Middle frontal gyrus (tissue), 1 donor: Measurements from ENCODE around the gene DPP3.

ENCODE experiments used
- DNase-seq: peaks from one replicate; pipeline ENCODE4 v3.0.0-alpha.2; 2015; ENCODE audit warnings: low spot score; ENCODE audit errors: extremely low spot score

Gene DPP3

DNA sequence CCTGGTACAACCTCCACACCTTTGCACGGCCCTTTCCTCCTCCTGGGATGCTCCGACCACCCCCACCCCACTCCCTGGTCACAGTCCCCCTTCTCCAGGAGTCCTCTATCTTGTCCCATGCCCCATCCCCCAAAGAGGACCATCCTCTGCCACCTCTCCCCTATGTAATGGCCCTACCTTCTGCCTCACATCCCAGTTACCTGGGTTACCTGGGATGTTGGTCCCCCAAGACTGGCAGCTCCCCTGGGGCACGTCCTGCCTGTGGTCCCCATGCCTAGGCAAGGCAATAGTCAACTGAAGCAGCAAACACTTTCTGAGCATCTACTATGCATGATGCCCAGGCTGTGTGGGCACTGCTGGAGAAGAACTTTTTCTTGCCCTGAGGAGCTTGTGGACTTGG, 75.2 kb downstream of the DPP3 start:
- no peak for DNase-seq

DNA sequence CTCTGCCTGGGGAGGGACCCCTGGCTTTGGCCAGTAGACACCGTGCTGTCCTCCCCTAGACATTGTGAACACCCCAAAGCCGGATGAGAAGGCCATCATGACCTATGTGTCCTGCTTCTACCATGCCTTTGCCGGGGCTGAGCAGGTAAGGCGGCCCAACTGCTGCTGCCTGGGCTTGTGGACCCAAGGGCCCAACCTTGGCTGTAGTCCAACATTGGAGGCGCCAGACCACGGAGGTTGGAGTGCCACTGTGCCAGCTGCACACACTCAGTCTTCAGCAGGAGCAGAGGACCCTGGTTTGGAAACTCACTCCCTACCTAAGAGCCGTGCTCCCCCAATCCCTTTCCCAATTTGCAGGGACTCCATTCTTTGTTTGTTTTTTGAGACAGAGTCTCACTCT, 75.9 kb downstream of the DPP3 start:
- no peak for DNase-seq

DNA sequence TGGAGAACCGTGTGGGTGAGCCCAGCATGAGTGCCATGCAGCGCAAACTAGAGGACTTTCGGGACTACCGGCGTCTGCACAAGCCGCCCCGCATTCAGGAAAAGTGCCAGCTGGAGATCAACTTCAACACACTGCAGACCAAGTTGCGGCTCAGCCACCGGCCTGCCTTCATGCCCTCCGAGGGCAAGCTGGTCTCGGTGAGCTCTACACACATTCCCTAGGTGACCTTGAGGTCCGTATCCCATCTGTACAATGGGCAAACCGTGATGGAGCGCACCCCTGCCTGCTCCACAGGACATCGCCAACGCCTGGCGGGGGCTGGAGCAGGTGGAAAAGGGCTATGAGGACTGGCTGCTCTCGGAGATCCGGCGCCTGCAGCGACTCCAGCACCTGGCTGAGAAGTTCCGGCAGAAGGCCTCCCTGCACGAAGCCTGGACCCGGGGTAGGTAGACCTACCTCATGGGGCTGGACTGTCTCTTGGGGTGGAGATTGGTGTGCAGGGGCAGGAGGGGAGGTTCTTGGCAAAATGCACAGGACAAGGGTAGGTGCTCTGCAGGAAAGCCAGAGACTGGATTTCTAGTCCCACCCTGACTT, 77.6 kb downstream of the DPP3 start:
- no peak for DNase-seq
